Heart left ventricle (tissue), 16 donors: ENCODE results near the gene UBR3. TPM values are rescaled to one million over a fixed set of nuclear protein-coding genes. Genes with fewer than 3 reads are reported as not detected.
"Not testable (repeated sequence)": the region's sequence is repeated elsewhere in the genome, so short reads cannot be mapped to it uniquely, and the experiment has no call there.

ENCODE experiments used
- ATAC-seq, 4 donors: fragments of 200-7000 bp; cut with Tn5 transposase; one replicate each; pipeline ENCODE4 v1.9.1; 2020 to 2022; ENCODE audit warnings: moderate library complexity in 4 of 4, mild to moderate bottlenecking in 3 of 4, moderate number of reproducible peaks in 1 of 4
- DNase-seq, 5 donors: peaks; one replicate each; pipeline ENCODE4 v3.0.0-alpha.2; 2020
- H3K27ac ChIP-seq, 12 donors: fragments of 200-600 bp; sonication (generic) in 4 of 12; one replicate each; pipeline versions ENCODE4 v1.5.0 to v1.8.0; 2016 to 2022; ENCODE audit warnings: mild to moderate bottlenecking in 2 of 12
- H3K27me3 ChIP-seq, 9 donors: fragments of 200-600 bp; sonication (generic) in 2 of 9; one replicate each; pipeline versions ENCODE4 v1.5.1 to v1.8.0; 2016 to 2022; ENCODE audit warnings: mild to moderate bottlenecking in 3 of 9
- H3K36me3 ChIP-seq, 9 donors: fragments of 200-600 bp; sonication (generic) in 2 of 9; one replicate each; pipeline versions ENCODE4 v1.5.0 to v1.8.0; 2018 to 2022; ENCODE audit warnings: mild to moderate bottlenecking in 2 of 9
- H3K4me1 ChIP-seq, 12 donors: fragments of 200-600 bp; sonication (generic) in 4 of 12; one replicate each; pipeline versions ENCODE4 v1.5.0 to v1.8.0; 2016 to 2022; ENCODE audit warnings: mild to moderate bottlenecking in 3 of 12
- H3K4me3 ChIP-seq, 12 donors: fragments of 200-600 bp; sonication (generic) in 4 of 12; one replicate each; pipeline versions ENCODE4 v1.5.0 to v1.8.0; 2017 to 2022; ENCODE audit warnings: mild to moderate bottlenecking in 9 of 12, moderate library complexity in 4 of 12
- H3K9me3 ChIP-seq, 12 donors: fragments of 200-600 bp; sonication (generic) in 4 of 12; one replicate each; pipeline versions ENCODE4 v1.5.0 to v1.8.0; 2016 to 2022; ENCODE audit warnings: mild to moderate bottlenecking in 1 of 12
- CTCF ChIP-seq, 12 donors: fragments of 200-600 bp; sonication (generic) in 4 of 12; IDR thresholded peaks; one replicate each; pipeline versions ENCODE4 v1.5.0 to v1.8.0; 2018 to 2022; ENCODE audit warnings: antibody characterized with exemption in 12 of 12, mild to moderate bottlenecking in 5 of 12
- POLR2A ChIP-seq, 2 donors: fragments of 450-650 bp; IDR thresholded peaks; one replicate each; pipeline ENCODE4 v1.6.1; 2017; ENCODE audit warnings: antibody characterized with exemption in 2 of 2, mild to moderate bottlenecking in 2 of 2, moderate library complexity in 2 of 2
- WGBS, 4 donors: extraction: QIAGEN DNeasy Blood & Tissue Kit in 2 of 4; methylation state at CpG; one replicate each; pipeline versions ENCODE4 v1.1.5 to v1.1.7; 2013 to 2018; 5-methylcytosine and 5-hydroxymethylcytosine counted together
- intact Hi-C, 10 donors: fragments of 100-400 bp; cut with DNase I; formaldehyde crosslinking; loops; one replicate each; pipeline versions ENCODE4 v1.11.1 to v1.14.2; 2022
- polyA plus RNA-seq, 2 donors: library from polyadenylated mRNA; stranded (reverse); fragments of 200-250 nt; gene quantifications; one replicate each; pipeline ENCODE4 v1.2.3, GENCODE V29; 2013
- total RNA-seq, 9 donors: library from RNA; depleted of rRNA in 2 of 9; stranded (reverse); fragments of >200 nt in 2 of 9; fragmentation: NEBNext Ultra II Directional in 3 of 9; extraction: Animal tissue kit (Norgen Biotek cat#: 25700) in 3 of 9; gene quantifications; one replicate each; pipeline versions ENCODE4 v1.1.0 to v1.2.4, GENCODE V29; 2016 to 2023
- donor health status: ischemic (EF 13 %, LVEDD 7.1; RV severe dilation, severe dysfunction).
- donor health status: healthy with polysubstance abuse.
- donor health status: DM: no; HTN: yes; CAD: no.
- donor health status: DM: no; HTN: no; CAD: no.
- donor health status: ischemic (EF 25% LVEDD 6.9; RV normal size, moderate dysfunction).
- donor health status: ischemic (EF 25% LVEDD 5.7; RV mildly dilated, moderate dysfunction).
- donor health status: healthy.
- donor health status: DM: yes; HTN: yes; CAD: no.
- donor health status: ischemic (EF 35%, LVEDD 5.7; RV mildly dilated, moderate dysfunction).
- donor health status: nonischemic (EF 11% LVEDD 7.7; RV severe dilation, severe dysfunction).
- donor health status: DM: yes; HTN: yes; CAD: no.
- donor health status: PGD.
- donor health status: ischemic (EF 29% LVEDD 5.4; RV normal size, mild dysfunction).
- donor health status: nonischemic (EF 23%, LVEDD 6.1; RV moderate dilation, normal function).

The UBR3 gene
- total and polyA plus RNA-seq, 11 donors = 34.8 to 137 (median 106) TPM

GRCh38 chr2:169849710-169850109 lies 22.5 kb downstream of the UBR3 start:
- H3K36me3 ChIP-seq = peaks cover 0 to 7% (median 0%) of the 10 kb centered on the region in 9 donors
- DNase-seq (no peak), ATAC-seq (peak in 1 of 4 donors; percentile 9)
- peaks cover 0 to 49% (median 25%) of the 10 kb centered on the region in 12 donors for H3K4me1 ChIP-seq
- H3K4me3 ChIP-seq = no peak overlapping the region
- 76 to 91% (median 88%) methylated on average over 1 of the region's 1 CpG for WGBS, 4 donors
- H3K9me3 ChIP-seq = no peaks in the 10 kb centered on the region
- no peak overlapping the region for H3K27ac ChIP-seq
- TF ChIP-seq CTCF (IDR thresholded peaks at IDR 0.05) = no peak
- no peak for TF ChIP-seq POLR2A (IDR thresholded peaks at IDR 0.05)
- intact Hi-C loops = no loop called here
- no peaks in the 10 kb centered on the region for H3K27me3 ChIP-seq

GRCh38 chr2:169853041-169853668 lies 25.9 kb downstream of the UBR3 start:
- peaks cover 2 to 39% (median 18%) of the 10 kb centered on the region in 12 donors for H3K4me1 ChIP-seq
- no peaks in the 10 kb centered on the region for H3K9me3 ChIP-seq
- ATAC-seq = no peak
- H3K27me3 ChIP-seq = no peaks in the 10 kb centered on the region
- WGBS, 4 donors = 79 to 88% (median 85%) methylated on average over 4 of the region's 4 CpGs
- no peak overlapping the region for H3K27ac ChIP-seq
- no peak overlapping the region for H3K4me3 ChIP-seq
- intact Hi-C loops = no loop called here
- TF ChIP-seq POLR2A (IDR thresholded peaks at IDR 0.05) (no peak), CTCF (IDR thresholded peaks at IDR 0.05) (no peak)
- no peak for DNase-seq
- peaks cover 0 to 7% (median 0%) of the 10 kb centered on the region in 9 donors for H3K36me3 ChIP-seq

- Histone ChIP-seq H3K27ac (peak overlapping the region in 1 of 12 donors; percentile 46), H3K4me1 (peaks cover 0 to 22% (median 5%) of the 10 kb centered on the region in 12 donors)
- H3K4me3 ChIP-seq, H3K27me3 ChIP-seq, intact Hi-C loops, ATAC-seq, H3K36me3 ChIP-seq, H3K9me3 ChIP-seq, DNase-seq: not testable (repeated sequence)
- 84 to 92% (median 88%) methylated on average over 19 to 39 of the region's 42 CpGs for WGBS, 4 donors
These were observed 28.3 kb downstream of the UBR3 start for GRCh38 chr2:169855281-169856258.

- no peak for TF ChIP-seq POLR2A (IDR thresholded peaks at IDR 0.05)
- TF ChIP-seq CTCF (IDR thresholded peaks at IDR 0.05) = no peak
- no peaks in the 10 kb centered on the region for H3K9me3 ChIP-seq
- H3K4me3 ChIP-seq = no peak overlapping the region
- H3K27me3 ChIP-seq = no peaks in the 10 kb centered on the region
- ATAC-seq (no peak), DNase-seq (no peak)
- intact Hi-C loops = no loop called here
- no peak overlapping the region for H3K27ac ChIP-seq
- WGBS, 4 donors = 94 to 98% (median 96%) methylated on average over 4 of the region's 4 CpGs
- peaks cover 0 to 4% (median 0%) of the 10 kb centered on the region in 9 donors for H3K36me3 ChIP-seq
- peaks cover 0 to 28% (median 13%) of the 10 kb centered on the region in 12 donors for H3K4me1 ChIP-seq
These were observed 32.2 kb downstream of the UBR3 start for GRCh38 chr2:169859423-169859822.
